ENCODE data around the gene IBTK.

- TF ChIP-seq SP1 (CRISPR knock-in tag; conservative IDR thresholded peaks at IDR 0.05), result no peak
- no peak for TF ChIP-seq CTCF (IDR thresholded peaks at IDR 0.05)
- TF ChIP-seq NFYB (CRISPR knock-in tag; conservative IDR thresholded peaks at IDR 0.05; ENCODE audit: low read depth), result no peak
Observed at GRCh38 chr6:82243884-82244283, 3.7 kb downstream of the IBTK start.

Data from WTC11 (cell line).